AG09309 (cell line): ENCODE results near the gene OR4S1.
"Not testable (repeated sequence)": the region's sequence is repeated elsewhere in the genome, so short reads cannot be mapped to it uniquely, and the experiment has no call there.

Experiments used
- DNase-seq: peaks from one replicate; pipeline ENCODE4 v3.0.0-alpha.2; 2010; ENCODE audit warnings: low read depth
- H3K4me3 ChIP-seq: 2 replicates; pipeline ENCODE4 v1.5.1; 2011; ENCODE audit warnings: mild to moderate bottlenecking, low read depth, low read length, moderate library complexity; ENCODE audit not compliant: control insufficient read depth
- TF ChIP-seq, protein P1 (sequence below): IDR thresholded peaks from 2 replicates; pipeline ENCODE4 v1.5.1; 2011; ENCODE audit warnings: mild to moderate bottlenecking, low read depth, low read length, inconsistent platforms; ENCODE audit not compliant: insufficient read depth, control insufficient read depth; ENCODE audit errors: missing control alignments

The OR4S1 gene, protein sequence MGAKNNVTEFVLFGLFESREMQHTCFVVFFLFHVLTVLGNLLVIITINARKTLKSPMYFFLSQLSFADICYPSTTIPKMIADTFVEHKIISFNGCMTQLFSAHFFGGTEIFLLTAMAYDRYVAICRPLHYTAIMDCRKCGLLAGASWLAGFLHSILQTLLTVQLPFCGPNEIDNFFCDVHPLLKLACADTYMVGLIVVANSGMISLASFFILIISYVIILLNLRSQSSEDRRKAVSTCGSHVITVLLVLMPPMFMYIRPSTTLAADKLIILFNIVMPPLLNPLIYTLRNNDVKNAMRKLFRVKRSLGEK

DNA sequence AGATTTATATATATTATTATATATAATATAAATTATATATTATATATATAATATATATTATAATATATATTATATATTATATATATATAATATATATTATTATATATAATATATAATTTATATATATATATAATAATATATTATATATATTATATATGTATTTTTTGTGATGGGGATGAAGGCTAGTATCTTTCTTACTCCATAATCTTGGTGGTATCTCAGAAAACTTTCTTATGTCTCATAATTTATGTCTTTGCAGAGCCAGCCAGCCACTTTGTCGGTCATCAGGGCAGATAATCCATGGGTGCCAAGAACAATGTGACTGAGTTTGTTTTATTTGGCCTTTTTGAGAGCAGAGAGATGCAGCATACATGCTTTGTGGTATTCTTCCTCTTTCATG, at the start of gene OR4S1:
TSS of gene OR4S1 (plus strand) at position 301 of the 400 bp plus-strand sequence. CDS start at position 301, 0 bp downstream.
- no peak for DNase-seq
- H3K4me3 ChIP-seq: no peak within 1 kb of the TSS
- TF ChIP-seq, protein P1, sequence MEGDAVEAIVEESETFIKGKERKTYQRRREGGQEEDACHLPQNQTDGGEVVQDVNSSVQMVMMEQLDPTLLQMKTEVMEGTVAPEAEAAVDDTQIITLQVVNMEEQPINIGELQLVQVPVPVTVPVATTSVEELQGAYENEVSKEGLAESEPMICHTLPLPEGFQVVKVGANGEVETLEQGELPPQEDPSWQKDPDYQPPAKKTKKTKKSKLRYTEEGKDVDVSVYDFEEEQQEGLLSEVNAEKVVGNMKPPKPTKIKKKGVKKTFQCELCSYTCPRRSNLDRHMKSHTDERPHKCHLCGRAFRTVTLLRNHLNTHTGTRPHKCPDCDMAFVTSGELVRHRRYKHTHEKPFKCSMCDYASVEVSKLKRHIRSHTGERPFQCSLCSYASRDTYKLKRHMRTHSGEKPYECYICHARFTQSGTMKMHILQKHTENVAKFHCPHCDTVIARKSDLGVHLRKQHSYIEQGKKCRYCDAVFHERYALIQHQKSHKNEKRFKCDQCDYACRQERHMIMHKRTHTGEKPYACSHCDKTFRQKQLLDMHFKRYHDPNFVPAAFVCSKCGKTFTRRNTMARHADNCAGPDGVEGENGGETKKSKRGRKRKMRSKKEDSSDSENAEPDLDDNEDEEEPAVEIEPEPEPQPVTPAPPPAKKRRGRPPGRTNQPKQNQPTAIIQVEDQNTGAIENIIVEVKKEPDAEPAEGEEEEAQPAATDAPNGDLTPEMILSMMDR: no peak

DNA sequence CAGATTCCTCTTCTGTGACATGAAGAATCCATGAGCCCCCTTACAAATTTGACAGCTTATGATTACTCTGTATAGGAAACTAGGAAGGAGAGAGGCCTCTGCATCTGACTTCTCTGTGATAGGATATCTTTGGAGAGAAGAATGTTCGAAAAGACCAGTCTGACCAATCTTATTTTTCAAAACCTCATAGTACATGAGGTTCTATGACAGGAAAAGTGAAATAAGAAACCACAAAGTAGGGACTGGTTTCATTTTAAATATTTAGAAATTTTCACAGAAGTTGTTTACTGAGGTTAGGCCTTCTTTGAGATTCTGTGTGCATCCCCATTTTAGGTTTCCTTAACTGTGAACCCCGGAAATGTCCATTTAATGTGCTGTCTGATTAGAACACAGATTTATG, 44.4 kb upstream of the OR4S1 start:
- H3K4me3 ChIP-seq: no peak overlapping the region
- TF ChIP-seq, protein P1: no peak
- no peak for DNase-seq

DNA sequence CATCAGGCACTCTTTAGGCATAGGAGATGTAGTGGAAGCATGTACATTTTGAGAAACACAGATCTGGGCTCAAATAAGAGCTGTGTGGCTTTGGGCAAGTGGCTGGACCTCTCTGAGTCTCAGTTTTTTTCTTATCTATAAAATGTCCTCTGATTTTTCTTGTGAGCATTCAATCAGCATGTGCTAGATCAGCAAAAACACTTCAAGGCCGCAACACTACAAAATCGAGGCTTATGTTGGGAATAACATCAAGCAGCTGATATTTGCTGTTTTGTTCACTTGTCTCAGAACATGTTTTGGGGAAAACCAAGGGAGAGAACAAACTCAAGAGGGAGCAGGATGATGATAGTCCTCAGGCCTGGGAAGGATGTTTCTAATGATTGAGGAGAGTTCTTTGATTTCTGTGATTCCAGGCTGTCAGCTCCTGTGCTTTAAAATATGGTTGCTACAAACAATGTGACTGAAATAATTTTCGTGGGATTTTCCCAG, 42.6 kb upstream of the OR4S1 start, which contains the start of gene OR4X1:
TSS of gene OR4X1 (plus strand) at position 439 of the 489 bp plus-strand sequence. CDS start at position 439, 0 bp downstream.
- no peak for DNase-seq
- no peak within 1 kb of the TSS for H3K4me3 ChIP-seq
- TF ChIP-seq, protein P1: no peak

DNA sequence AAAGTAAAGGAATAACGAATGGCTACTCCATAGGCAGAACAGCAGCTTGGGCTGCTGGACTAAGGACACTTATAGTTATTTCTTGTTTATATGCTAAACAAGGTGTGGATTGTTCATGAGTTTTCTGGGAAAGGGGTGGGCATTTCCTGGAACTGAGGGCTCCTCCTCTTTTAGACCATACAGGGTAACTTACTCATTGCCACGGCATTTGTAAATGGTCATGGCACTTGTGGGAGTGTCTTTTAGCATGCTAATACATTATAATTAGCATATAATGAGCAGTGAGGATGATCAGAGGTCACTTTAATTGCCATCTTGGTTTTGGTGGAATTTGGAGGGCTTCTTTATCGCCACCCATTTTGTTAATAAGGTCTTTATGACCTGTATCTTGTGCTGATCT, 35.4 kb upstream of the OR4S1 start:
- H3K4me3 ChIP-seq: no peak overlapping the region
- no peak for DNase-seq
- TF ChIP-seq, protein P1: no peak

DNA sequence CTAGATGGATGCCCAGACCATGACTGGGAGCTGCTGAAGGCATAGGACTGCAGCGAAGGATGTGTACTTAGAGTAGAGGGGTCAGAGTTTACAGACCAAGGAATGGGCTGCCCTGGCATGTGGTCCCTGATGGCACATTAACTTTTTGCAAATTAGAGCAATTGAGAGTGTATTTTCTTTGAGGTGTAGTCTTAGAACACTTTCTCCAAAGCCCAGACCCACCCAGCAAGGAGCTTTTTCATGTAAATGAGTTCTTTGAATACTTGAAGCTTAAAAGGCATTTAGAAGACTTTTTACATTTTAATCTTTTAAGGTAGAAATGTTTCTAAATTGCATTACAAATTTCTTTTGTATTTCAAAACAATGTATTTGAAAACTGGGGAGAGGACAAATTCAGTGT, 33.4 kb upstream of the OR4S1 start:
- TF ChIP-seq, protein P1: no peak
- H3K4me3 ChIP-seq: no peak overlapping the region
- no peak for DNase-seq

DNA sequence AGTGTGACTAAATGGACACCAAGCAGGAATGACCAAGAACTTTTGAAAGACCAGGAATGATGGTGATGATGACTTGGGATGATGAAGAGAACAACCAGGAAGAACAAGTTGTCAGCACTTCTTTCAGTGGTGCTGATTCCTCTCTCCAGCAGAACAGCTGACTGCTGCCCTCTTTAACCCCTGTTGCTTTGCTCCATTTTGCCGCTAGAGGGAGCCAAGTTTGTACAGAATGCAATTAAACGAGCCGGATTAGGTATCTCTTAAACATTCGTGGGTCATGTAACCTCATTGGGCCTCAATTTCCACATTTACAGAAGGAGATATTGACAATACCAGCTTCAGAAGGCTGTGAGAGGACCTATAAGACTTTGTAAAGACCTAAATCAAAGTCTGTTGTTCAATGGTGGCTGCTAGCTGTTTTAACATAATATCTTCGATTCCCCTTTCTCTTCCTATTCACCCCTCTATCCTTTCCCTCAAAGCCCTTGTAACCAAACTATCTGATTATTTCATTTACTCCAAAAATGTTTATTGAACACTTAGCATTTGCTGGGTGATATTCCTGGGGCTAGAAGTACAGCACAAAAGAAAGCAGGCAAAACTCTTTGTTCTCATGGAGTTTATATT, 1.9 kb downstream of the OR4S1 start:
- DNase-seq: peak; percentile 8
- TF ChIP-seq, protein P1: peak; percentile 94
- no peak overlapping the region for H3K4me3 ChIP-seq

DNA sequence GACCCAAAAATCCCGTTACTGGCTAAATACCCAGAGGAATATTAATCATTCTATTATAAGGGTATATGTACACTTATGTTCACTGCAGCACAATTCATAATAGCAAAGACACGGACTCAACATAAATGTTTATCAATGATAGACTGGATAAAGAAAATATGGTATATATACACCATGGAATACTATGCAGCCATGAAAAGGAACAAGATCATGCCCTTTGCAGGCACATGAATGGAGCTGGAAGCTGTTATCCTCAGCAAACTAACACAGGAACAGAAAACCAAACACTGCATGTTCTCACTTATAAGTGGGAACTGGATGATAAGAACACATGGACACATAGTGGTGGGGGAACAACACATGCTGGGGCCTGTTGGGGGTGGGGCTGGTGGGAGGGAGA, 7.6 kb downstream of the OR4S1 start:
- DNase-seq, H3K4me3 ChIP-seq: not testable (repeated sequence)

DNA sequence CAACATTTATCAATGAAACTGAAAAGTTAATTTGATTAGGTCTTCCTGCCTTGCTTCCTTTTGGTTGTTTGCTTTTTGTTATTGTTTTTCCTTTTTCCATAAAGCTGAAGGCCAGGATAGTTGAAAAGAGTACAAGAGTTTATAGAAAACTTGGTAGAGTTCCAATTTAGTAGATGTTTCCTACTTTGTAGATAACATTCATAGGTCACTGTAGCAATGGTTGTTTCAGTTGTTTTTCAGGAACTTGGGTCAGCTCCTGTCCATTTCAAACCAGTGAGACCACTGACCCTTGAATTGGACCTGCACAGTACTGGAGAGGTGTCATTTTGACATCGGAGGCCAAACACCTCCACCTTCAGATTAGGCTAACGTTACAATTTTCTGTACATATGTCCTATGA, 13.8 kb downstream of the OR4S1 start:
- DNase-seq: not testable (repeated sequence)

DNA sequence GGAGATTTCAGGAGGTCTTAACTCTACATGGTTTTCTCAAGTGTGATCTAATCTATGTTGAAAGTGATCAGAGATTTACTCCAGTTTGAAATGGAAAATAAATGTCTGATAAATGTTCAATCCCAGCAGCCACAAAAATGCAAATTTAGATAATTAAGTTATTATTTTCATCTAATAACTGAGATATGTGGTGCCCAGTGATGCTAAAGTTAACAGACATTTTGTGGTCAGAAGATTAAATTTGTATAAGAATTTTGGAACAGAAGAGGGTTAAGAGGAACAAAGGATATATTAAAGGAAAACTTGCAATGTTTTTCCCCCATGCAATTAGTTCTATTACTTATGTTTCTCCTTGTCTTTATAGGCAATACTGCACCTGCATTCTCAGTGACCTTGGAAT, 18.6 kb downstream of the OR4S1 start, which contains the start of gene OR4C3:
TSS of gene OR4C3 (plus strand) at position 301 of the 400 bp plus-strand sequence. CDS start 102 bp downstream, outside the sequence.
- H3K4me3 ChIP-seq, DNase-seq: not testable (repeated sequence)

More for the DNA sequence above, 13.8 kb downstream of the OR4S1 start:
- H3K4me3 ChIP-seq: not testable (repeated sequence)
